PC-9 (cell line): ENCODE results near the gene CHN1. TPM values are rescaled to one million over a fixed set of nuclear protein-coding genes. Genes with fewer than 3 reads are reported as not detected.

ENCODE experiments used
- BruUV-seq: library from RNA; stranded (reverse); fragments of 400-500 nt; replicated peaks from 2 replicates; lab custom pipeline; 2021; lab: Mats Ljungman, UMichigan
- CTCF ChIA-PET: fragments of 300-600 bp; sonication (Branson Sonifier 250); formaldehyde crosslinking; loops from one replicate; lab custom pipeline; 2022; ENCODE audit warnings: antibody characterized with exemption; lab: Charles Lee
- POLR2A ChIA-PET: fragments of 300-600 bp; sonication (Branson Sonifier 250); formaldehyde crosslinking; loops from one replicate; lab custom pipeline; 2022; ENCODE audit warnings: antibody characterized with exemption; ENCODE audit not compliant: unreplicated experiment; lab: Charles Lee
- DNase-seq, 2 experiments: peaks; one replicate each; pipeline versions ENCODE4 v3.0.0 to v3.0.0-alpha.2; 2015 to 2022; ENCODE audit warnings: mixed read lengths in 1 of 2
- H2AFZ ChIP-seq: fragments of 200-600 bp; sonication (generic); 2 replicates; pipeline ENCODE4 v1.8.1; 2017; ENCODE audit warnings: antibody characterized with exemption
- H3F3A ChIP-seq: fragments of 200-600 bp; sonication (generic); 2 replicates; pipeline ENCODE4 v1.8.1; 2017; ENCODE audit warnings: antibody characterized with exemption, mild to moderate bottlenecking, low read depth; ENCODE audit not compliant: insufficient read depth
- H3K27ac ChIP-seq: fragments of 200-600 bp; sonication (generic); 2 replicates; pipeline ENCODE4 v1.6.1; 2016; ENCODE audit warnings: mixed run types
- H3K27me3 ChIP-seq: fragments of 200-600 bp; sonication (generic); 2 replicates; pipeline ENCODE4 v1.6.1; 2016; ENCODE audit warnings: low read depth, mixed run types; ENCODE audit not compliant: insufficient read depth
- H3K36me3 ChIP-seq: fragments of 200-600 bp; sonication (generic); 2 replicates; pipeline ENCODE4 v1.6.1; 2016; ENCODE audit warnings: low read depth, mixed run types
- H3K4me1 ChIP-seq: fragments of 200-600 bp; sonication (generic); replicated peaks from 2 replicates; pipeline ENCODE4 v1.6.1; 2016; ENCODE audit warnings: mixed run types; ENCODE audit not compliant: insufficient read depth
- H3K4me2 ChIP-seq: fragments of 200-600 bp; sonication (generic); 2 replicates; pipeline ENCODE4 v1.6.1; 2017; ENCODE audit warnings: mixed run types
- H3K4me3 ChIP-seq: fragments of 200-600 bp; sonication (generic); 2 replicates; pipeline ENCODE4 v1.6.1; 2016; ENCODE audit warnings: mixed run types
- H3K79me2 ChIP-seq: fragments of 200-600 bp; sonication (generic); 2 replicates; pipeline ENCODE4 v1.6.1; 2017; ENCODE audit warnings: low read depth, mixed run types
- H3K9me2 ChIP-seq: fragments of 200-600 bp; sonication (generic); 2 replicates; pipeline ENCODE4 v1.8.1; 2017; ENCODE audit warnings: mild to moderate bottlenecking; ENCODE audit not compliant: insufficient read depth
- H3K9me3 ChIP-seq: fragments of 200-600 bp; sonication (generic); 2 replicates; pipeline ENCODE4 v1.8.1; 2016; ENCODE audit warnings: low read depth; ENCODE audit not compliant: insufficient read depth
- H4K20me1 ChIP-seq: fragments of 200-600 bp; sonication (generic); 2 replicates; pipeline ENCODE4 v1.8.1; 2017; ENCODE audit not compliant: insufficient read depth
- CTCF ChIP-seq: fragments of 200-600 bp; sonication (generic); conservative IDR thresholded peaks from 2 replicates; pipeline ENCODE4 v1.6.1; 2017; ENCODE audit warnings: mixed run types, antibody characterized with exemption, mild to moderate bottlenecking, moderate library complexity
- EZH2 ChIP-seq: fragments of 200-600 bp; sonication (generic); IDR thresholded peaks from 2 replicates; pipeline ENCODE4 v1.8.0; 2017; ENCODE audit warnings: antibody characterized with exemption, low read depth
- intact Hi-C: fragments of 100-400 bp; cut with micrococcal nuclease; formaldehyde crosslinking; loops from one replicate; pipeline ENCODE4 v1.10.0; 2022; ENCODE audit not compliant: unreplicated experiment
- total RNA-seq: library from RNA; stranded (reverse); gene quantifications from 2 replicates; pipeline ENCODE4 v1.2.3, GENCODE V29; 2021

Gene CHN1
- total RNA-seq, 1 experiment from 2014 or later: 14.0 TPM

- no peaks in the 10 kb centered on the region for H4K20me1 ChIP-seq
- H3K9me3 ChIP-seq: no peaks in the 10 kb centered on the region
- H3K79me2 ChIP-seq: no peaks in the 10 kb centered on the region
- peaks cover 12% of the 10 kb centered on the region for H3K4me1 ChIP-seq
- no peak overlapping the region for H3K4me3 ChIP-seq
- intact Hi-C loops: no loop called here
- no peaks in the 10 kb centered on the region for H3K36me3 ChIP-seq
- no peak overlapping the region for H3K4me2 ChIP-seq
- no TSS peak for BruUV-seq
- H3K27ac ChIP-seq: no peak overlapping the region
- DNase-seq: no peak
- no peaks in the 10 kb centered on the region for H3K9me2 ChIP-seq
- H2AFZ ChIP-seq: no peak overlapping the region
- TF ChIP-seq CTCF: no peak
- TF ChIP-seq EZH2: no peak
- peaks cover 3% of the 10 kb centered on the region for H3F3A ChIP-seq
- ChIA-PET POLR2A (no interaction called here), CTCF (no interaction called here)
- no peaks in the 10 kb centered on the region for H3K27me3 ChIP-seq
Measured at GRCh38 chr2:174977364-174977763, 27.8 kb downstream of the CHN1 start.

GRCh38 chr2:174974131-174974530 is 31.1 kb downstream of the CHN1 start:
- H3K27ac ChIP-seq: no peak overlapping the region
- peaks cover 17% of the 10 kb centered on the region for H3K4me1 ChIP-seq
- ChIA-PET POLR2A (no interaction called here), CTCF (no interaction called here)
- TF ChIP-seq CTCF (no peak), EZH2 (no peak)
- no peak for DNase-seq
- H3F3A ChIP-seq: peaks cover 8% of the 10 kb centered on the region
- no peaks in the 10 kb centered on the region for H3K27me3 ChIP-seq
- no peaks in the 10 kb centered on the region for H3K79me2 ChIP-seq
- H3K4me3 ChIP-seq: no peak overlapping the region
- H4K20me1 ChIP-seq: no peaks in the 10 kb centered on the region
- BruUV-seq: no TSS peak
- H3K9me2 ChIP-seq: no peaks in the 10 kb centered on the region
- H2AFZ ChIP-seq: no peak overlapping the region
- no peaks in the 10 kb centered on the region for H3K9me3 ChIP-seq
- H3K36me3 ChIP-seq: no peaks in the 10 kb centered on the region
- intact Hi-C loops: loop anchor here (5.0 kb wide), 1 partner anchor 147 kb away; no protein-coding TSS in a partner anchor
- no peak overlapping the region for H3K4me2 ChIP-seq

DNA sequence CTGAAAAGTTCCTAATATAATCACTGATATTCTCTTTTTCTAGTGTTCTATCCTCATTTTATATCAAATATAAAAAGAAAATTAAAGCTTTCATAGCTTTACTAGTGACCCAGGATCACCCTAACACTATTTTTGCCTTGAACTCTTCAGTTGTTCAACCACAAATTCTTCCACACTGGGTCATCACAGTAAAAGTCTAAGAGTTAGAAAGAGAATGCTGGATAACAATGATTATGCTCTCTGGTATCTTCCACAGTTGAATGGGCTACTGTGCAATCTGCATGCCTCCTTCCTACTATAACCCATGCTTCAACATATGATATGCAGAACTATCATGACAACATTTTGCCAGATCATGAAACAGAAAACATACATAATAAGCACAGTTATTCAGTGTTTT is 32.3 kb downstream of the CHN1 start:
- ChIA-PET CTCF (interaction anchor here (0.5 to 1.3 kb wide), 3 partner anchors 176 to 202 kb away, joined by 3 to 6 read pairs (median 5); no protein-coding TSS in a partner anchor), POLR2A (interaction anchor here (0.7 to 0.8 kb wide), 2 partner anchors 129 to 146 kb away, joined by 10 to 11 read pairs; no protein-coding TSS in a partner anchor)
- no peaks in the 10 kb centered on the region for H4K20me1 ChIP-seq
- no peaks in the 10 kb centered on the region for H3K9me3 ChIP-seq
- peaks cover 8% of the 10 kb centered on the region for H3F3A ChIP-seq
- H3K4me2 ChIP-seq: 0 out of 2 replicates have a peak overlapping the region, but pooled peaks have one; percentile 14
- no peak for TF ChIP-seq CTCF
- TF ChIP-seq EZH2: no peak
- DNase-seq: no peak
- no peaks in the 10 kb centered on the region for H3K27me3 ChIP-seq
- no peak overlapping the region for H3K4me3 ChIP-seq
- peaks cover 17% of the 10 kb centered on the region for H3K4me1 ChIP-seq
- no TSS peak for BruUV-seq
- no peak overlapping the region for H2AFZ ChIP-seq
- no peaks in the 10 kb centered on the region for H3K36me3 ChIP-seq
- intact Hi-C loops: loop anchor here (2.0 to 5.0 kb wide), 2 partner anchors 14 to 146 kb away; no protein-coding TSS in a partner anchor
- no peak overlapping the region for H3K27ac ChIP-seq
- H3K79me2 ChIP-seq: no peaks in the 10 kb centered on the region
- no peaks in the 10 kb centered on the region for H3K9me2 ChIP-seq
